SU-DHL-6 (cell line): ENCODE data around the gene GRID2.

Experiments used
- H2AFZ ChIP-seq: fragments of 200-600 bp; sonication (generic); 2 replicates; pipeline ENCODE4 v1.6.1; 2014; ENCODE audit warnings: low read depth, mild to moderate bottlenecking, moderate library complexity, mixed read lengths, antibody characterized with exemption, low read length; ENCODE audit not compliant: severe bottlenecking
- H3F3A ChIP-seq: fragments of 200-600 bp; shearing (Covaris generic); 2 replicates; pipeline ENCODE4 v1.6.0; 2016; ENCODE audit warnings: antibody characterized with exemption, mild to moderate bottlenecking; ENCODE audit not compliant: insufficient read depth
- H3K27ac ChIP-seq: fragments of 200-600 bp; sonication (generic); 2 replicates; pipeline ENCODE4 v1.5.1; 2016; ENCODE audit warnings: low read depth, mild to moderate bottlenecking, low read length, moderate library complexity, mixed read lengths
- H3K27me3 ChIP-seq: fragments of 200-600 bp; sonication (generic), shearing (Covaris generic); 2 replicates; pipeline ENCODE4 v1.6.0; 2014; ENCODE audit warnings: mild to moderate bottlenecking, low read length
- H3K36me3 ChIP-seq: fragments of 200-600 bp; sonication (generic); 2 replicates; pipeline ENCODE4 v1.6.1; 2014; ENCODE audit warnings: mild to moderate bottlenecking, low read length, mixed read lengths
- H3K4me2 ChIP-seq: fragments of 300-600, 200-600 bp; shearing (Covaris generic), sonication (generic); 2 replicates; pipeline ENCODE4 v1.6.0; 2014; ENCODE audit warnings: low read length, low read depth, mild to moderate bottlenecking; ENCODE audit not compliant: poor library complexity, severe bottlenecking
- H3K4me3 ChIP-seq: fragments of 200-600 bp; sonication (generic); 2 replicates; pipeline ENCODE4 v1.5.1; 2014; ENCODE audit warnings: antibody characterized with exemption, low read length, mild to moderate bottlenecking, mixed read lengths; ENCODE audit not compliant: insufficient read depth, poor library complexity, severe bottlenecking
- H3K79me2 ChIP-seq: fragments of 200-600 bp; sonication (generic); 2 replicates; pipeline ENCODE4 v1.6.1; 2014; ENCODE audit warnings: mild to moderate bottlenecking, low read length, moderate library complexity; ENCODE audit not compliant: insufficient read depth
- H3K9ac ChIP-seq: fragments of 200-600 bp; sonication (generic); 2 replicates; pipeline ENCODE4 v1.7.0; 2014; ENCODE audit warnings: mild to moderate bottlenecking, low read length
- H3K9me2 ChIP-seq: fragments of 200-600 bp; sonication (generic); replicated peaks from 2 replicates; pipeline ENCODE4 v1.6.1; 2014; ENCODE audit warnings: low read length; ENCODE audit not compliant: insufficient read depth
- H3K9me3 ChIP-seq: fragments of 200-600 bp; sonication (generic); 2 replicates; pipeline ENCODE4 v1.6.1; 2014; ENCODE audit warnings: low read length, mixed read lengths; ENCODE audit not compliant: insufficient read depth
- H4K20me1 ChIP-seq: fragments of 200-600 bp; sonication (generic); 2 replicates; pipeline ENCODE4 v1.6.1; 2014; ENCODE audit warnings: low read depth, mild to moderate bottlenecking, antibody characterized with exemption, low read length, moderate library complexity, mixed read lengths
- EZH2phosphoT487 ChIP-seq: fragments of 200-600 bp; sonication (generic), shearing (Covaris generic); conservative IDR thresholded peaks from 2 replicates; pipeline ENCODE4 v1.6.1; 2018; ENCODE audit warnings: mild to moderate bottlenecking, antibody characterized with exemption, low read length, moderate library complexity, mixed read lengths
- TF ChIP-seq, protein P1 (sequence below): fragments of 200-600 bp; sonication (generic); IDR thresholded peaks from one replicate; pipeline ENCODE4 v1.5.1; 2017; ENCODE audit warnings: antibody characterized with exemption, mild to moderate bottlenecking, low read length, moderate library complexity; ENCODE audit not compliant: insufficient read depth, poor library complexity, severe bottlenecking

The GRID2 gene

DNA sequence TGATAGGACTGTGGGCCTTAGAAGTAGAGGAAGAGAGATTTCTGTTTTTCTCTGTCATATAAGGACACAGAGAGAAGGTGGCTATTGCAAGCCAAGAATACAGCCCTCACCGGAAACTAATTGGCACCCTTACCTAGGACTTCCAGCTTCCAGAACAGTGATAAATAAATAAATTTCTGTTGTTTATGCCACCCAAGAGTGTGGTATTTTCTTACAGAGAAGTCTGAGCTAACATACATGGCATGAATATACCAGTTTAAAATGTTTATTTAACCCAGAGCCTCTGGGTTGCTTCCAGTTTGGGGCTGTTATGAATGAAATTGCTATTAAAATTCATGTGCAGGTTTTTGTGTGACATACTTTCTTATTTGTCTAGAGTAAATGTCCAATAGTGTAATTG, 870.8 kb downstream of the GRID2 start:
- no peaks in the 10 kb centered on the region for H3K36me3 ChIP-seq
- no peaks in the 10 kb centered on the region for H3K9me2 ChIP-seq
- TF ChIP-seq, protein P1, sequence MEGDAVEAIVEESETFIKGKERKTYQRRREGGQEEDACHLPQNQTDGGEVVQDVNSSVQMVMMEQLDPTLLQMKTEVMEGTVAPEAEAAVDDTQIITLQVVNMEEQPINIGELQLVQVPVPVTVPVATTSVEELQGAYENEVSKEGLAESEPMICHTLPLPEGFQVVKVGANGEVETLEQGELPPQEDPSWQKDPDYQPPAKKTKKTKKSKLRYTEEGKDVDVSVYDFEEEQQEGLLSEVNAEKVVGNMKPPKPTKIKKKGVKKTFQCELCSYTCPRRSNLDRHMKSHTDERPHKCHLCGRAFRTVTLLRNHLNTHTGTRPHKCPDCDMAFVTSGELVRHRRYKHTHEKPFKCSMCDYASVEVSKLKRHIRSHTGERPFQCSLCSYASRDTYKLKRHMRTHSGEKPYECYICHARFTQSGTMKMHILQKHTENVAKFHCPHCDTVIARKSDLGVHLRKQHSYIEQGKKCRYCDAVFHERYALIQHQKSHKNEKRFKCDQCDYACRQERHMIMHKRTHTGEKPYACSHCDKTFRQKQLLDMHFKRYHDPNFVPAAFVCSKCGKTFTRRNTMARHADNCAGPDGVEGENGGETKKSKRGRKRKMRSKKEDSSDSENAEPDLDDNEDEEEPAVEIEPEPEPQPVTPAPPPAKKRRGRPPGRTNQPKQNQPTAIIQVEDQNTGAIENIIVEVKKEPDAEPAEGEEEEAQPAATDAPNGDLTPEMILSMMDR, result no peak
- TF ChIP-seq EZH2phosphoT487, result no peak
- no peaks in the 10 kb centered on the region for H3K9me3 ChIP-seq
- H3F3A ChIP-seq, result no peaks in the 10 kb centered on the region
- H3K27me3 ChIP-seq, result no peaks in the 10 kb centered on the region
- H4K20me1 ChIP-seq, result no peaks in the 10 kb centered on the region
- no peak overlapping the region for H3K4me3 ChIP-seq
- H3K27ac ChIP-seq, result no peak overlapping the region
- no peak overlapping the region for H3K4me2 ChIP-seq
- no peak overlapping the region for H3K9ac ChIP-seq
- no peaks in the 10 kb centered on the region for H3K79me2 ChIP-seq
- no peak overlapping the region for H2AFZ ChIP-seq

DNA sequence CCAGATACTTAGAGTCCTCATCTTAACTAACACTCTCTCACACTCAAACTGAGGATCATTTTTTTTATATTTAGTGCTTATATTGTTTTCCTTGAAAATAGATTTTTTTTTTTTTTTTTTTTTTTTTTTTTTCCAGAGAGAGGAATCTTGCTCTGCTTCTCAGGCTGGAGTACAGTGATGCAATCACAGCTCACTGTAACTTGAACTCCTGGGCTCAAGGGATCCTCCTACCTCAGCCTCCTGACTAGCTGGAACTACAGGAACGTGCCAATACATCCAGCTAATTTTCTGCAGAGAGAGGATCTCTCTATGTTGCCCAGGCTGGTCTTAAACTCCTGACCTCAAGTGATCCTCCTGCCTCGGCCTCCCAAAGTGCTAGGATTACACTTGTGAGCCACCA, 874.5 kb downstream of the GRID2 start:
- H3F3A ChIP-seq, result no peaks in the 10 kb centered on the region
- H3K9ac ChIP-seq, result no peak overlapping the region
- no peak overlapping the region for H2AFZ ChIP-seq
- H3K9me3 ChIP-seq, result no peaks in the 10 kb centered on the region
- no peak overlapping the region for H3K27ac ChIP-seq
- TF ChIP-seq, protein P1, result no peak
- TF ChIP-seq EZH2phosphoT487, result no peak
- H4K20me1 ChIP-seq, result no peaks in the 10 kb centered on the region
- H3K9me2 ChIP-seq, result no peaks in the 10 kb centered on the region
- no peaks in the 10 kb centered on the region for H3K27me3 ChIP-seq
- no peaks in the 10 kb centered on the region for H3K79me2 ChIP-seq
- no peaks in the 10 kb centered on the region for H3K36me3 ChIP-seq
- H3K4me3 ChIP-seq, result no peak overlapping the region
- H3K4me2 ChIP-seq, result no peak overlapping the region

DNA sequence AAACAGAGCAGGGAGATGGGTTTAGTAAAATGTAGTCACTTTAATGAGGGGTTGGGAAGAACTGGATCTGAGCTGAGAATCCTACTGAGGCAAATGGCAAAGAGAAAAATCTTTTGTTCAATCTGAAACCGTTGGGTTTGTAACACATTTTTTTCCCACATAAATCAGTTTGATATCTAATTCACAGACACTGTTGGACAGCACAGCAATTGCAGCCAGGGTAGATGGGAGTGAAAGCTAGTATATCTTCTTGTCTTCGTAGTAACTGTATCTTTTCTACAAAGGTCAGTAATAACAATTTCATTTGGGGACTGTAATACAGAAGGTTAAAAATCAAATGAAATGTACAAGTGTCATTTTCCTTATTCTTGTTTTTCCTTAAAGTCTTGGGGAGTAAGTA, 875.3 kb downstream of the GRID2 start:
- no peaks in the 10 kb centered on the region for H3K9me3 ChIP-seq
- H2AFZ ChIP-seq, result no peak overlapping the region
- no peak for TF ChIP-seq EZH2phosphoT487
- TF ChIP-seq, protein P1, result no peak
- no peaks in the 10 kb centered on the region for H4K20me1 ChIP-seq
- no peaks in the 10 kb centered on the region for H3F3A ChIP-seq
- H3K9me2 ChIP-seq, result no peaks in the 10 kb centered on the region
- H3K4me2 ChIP-seq, result no peak overlapping the region
- no peak overlapping the region for H3K27ac ChIP-seq
- no peak overlapping the region for H3K4me3 ChIP-seq
- no peaks in the 10 kb centered on the region for H3K36me3 ChIP-seq
- H3K27me3 ChIP-seq, result no peaks in the 10 kb centered on the region
- H3K9ac ChIP-seq, result no peak overlapping the region
- no peaks in the 10 kb centered on the region for H3K79me2 ChIP-seq

DNA sequence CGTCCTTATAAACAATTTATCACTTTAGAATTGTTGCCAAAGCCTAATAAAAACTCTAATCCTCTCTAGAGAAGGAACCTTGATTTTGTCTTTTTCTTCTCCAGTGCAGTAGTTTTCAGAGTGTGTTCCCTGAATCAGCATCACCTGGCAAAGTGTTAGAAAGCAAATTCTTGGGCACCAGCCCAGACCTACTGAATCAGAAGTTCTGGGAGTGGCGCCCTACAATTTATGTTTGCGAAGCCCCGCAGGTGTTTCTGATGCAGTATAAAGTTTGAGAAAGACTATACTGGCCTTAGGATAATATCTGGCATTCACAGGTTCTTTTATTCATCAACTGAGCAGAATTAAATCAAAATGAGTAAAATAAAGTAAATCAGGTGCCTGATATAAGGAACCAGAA, 879.0 kb downstream of the GRID2 start:
- Histone ChIP-seq H3K27ac (no peak overlapping the region), H3K4me2 (no peak overlapping the region)
- TF ChIP-seq EZH2phosphoT487, result no peak
- TF ChIP-seq, protein P1, result no peak

More for the DNA sequence above, 879.0 kb downstream of the GRID2 start:
- no peaks in the 10 kb centered on the region for H4K20me1 ChIP-seq
- H3K9me2 ChIP-seq, result no peaks in the 10 kb centered on the region
- H3K9me3 ChIP-seq, result no peaks in the 10 kb centered on the region
- no peak overlapping the region for H3K4me3 ChIP-seq
- H2AFZ ChIP-seq, result no peak overlapping the region
- H3K36me3 ChIP-seq, result no peaks in the 10 kb centered on the region
- no peaks in the 10 kb centered on the region for H3K27me3 ChIP-seq
- H3F3A ChIP-seq, result no peaks in the 10 kb centered on the region
- no peaks in the 10 kb centered on the region for H3K79me2 ChIP-seq
- H3K9ac ChIP-seq, result no peak overlapping the region
